Activated CD4-positive, CD25-positive, alpha-beta regulatory T cell treated with anti-CD3 and anti-CD28 coated beads, Interleukin-2, amount 50 U/mL, for 16 hours (primary cell): Measurements from ENCODE around the gene GPR78.

ENCODE experiments used
- DNase-seq: peaks from one replicate; pipeline ENCODE4 v3.0.0-alpha.2; 2020; ENCODE audit warnings: low read depth, low spot score

GPR78 gene

DNA sequence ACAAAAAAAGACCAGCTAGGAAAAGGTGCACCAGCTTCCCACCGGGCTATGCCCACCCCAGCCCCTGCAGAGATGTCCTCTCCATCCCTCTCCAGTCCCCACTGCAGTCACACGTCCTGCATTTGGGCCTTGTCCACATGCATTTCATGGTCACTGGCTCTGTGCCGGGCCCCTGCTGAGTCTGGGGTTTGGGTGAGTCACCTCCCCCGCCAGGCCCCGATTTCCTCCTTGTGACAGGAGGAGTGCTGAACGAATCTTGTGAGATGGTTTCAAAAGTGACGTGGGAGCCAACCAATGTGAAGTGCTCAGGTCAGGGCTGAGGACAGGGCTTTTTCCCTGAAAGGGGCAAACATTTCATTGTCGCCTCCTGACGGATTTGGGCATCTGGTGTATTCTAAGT lies 19.5 kb downstream of the GPR78 start:
- DNase-seq, result no peak

DNA sequence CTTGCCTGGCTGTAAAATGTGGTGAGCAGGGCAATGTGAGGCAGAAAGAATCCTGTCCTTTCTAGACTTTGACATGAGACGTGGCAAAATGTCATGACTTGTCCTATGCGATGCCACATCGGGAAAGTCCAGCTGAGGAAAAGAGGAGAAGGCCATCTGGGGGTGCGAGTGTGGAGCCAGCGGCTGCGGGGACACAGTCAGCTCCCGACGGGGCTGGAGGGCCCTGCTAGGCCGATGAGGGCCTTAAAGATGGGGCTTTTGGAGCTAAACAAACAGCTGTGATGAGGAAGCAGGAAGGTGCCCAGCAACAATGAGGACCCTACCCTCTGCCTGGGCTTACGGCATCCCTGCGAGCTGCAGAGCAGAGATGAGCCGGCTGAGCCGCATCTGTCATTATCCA lies 20.1 kb downstream of the GPR78 start:
- DNase-seq, result no peak

DNA sequence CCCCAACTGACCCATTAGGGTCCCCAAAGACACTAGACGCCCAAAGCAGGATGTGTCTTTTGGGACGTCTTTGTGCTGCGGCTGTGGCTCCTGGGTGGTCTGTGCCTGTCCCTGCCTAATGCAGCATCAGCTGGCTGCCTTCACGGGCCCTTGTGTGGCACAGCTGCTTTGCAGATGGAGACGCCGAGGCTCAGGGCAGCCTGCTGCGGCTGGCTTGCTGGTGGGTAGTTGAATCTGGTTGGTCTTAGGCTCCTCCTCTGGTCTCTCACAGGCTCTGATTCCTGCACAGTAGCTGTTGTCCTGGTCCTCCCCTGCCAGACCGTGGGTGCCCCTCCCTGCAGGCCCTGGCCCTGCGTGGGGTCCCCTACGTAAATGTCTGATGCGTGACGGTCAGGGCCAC lies 20.5 kb downstream of the GPR78 start:
- no peak for DNase-seq

DNA sequence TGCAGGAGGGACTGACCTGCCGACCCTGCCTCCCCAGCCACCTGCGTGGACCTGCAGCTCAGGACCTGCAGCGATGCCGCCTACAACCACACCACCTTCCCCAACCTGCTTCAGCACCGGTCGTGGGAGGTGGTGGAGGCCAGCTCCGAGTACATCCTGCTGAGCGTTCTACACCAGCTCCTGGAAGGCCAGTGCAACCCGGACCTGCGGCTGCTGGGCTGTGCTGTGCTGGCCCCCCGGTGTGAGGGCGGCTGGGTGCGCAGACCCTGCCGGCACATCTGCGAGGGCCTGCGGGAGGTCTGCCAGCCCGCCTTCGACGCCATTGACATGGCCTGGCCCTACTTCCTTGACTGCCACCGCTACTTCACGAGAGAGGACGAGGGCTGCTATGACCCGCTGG lies 20.9 kb downstream of the GPR78 start:
- no peak for DNase-seq

DNA sequence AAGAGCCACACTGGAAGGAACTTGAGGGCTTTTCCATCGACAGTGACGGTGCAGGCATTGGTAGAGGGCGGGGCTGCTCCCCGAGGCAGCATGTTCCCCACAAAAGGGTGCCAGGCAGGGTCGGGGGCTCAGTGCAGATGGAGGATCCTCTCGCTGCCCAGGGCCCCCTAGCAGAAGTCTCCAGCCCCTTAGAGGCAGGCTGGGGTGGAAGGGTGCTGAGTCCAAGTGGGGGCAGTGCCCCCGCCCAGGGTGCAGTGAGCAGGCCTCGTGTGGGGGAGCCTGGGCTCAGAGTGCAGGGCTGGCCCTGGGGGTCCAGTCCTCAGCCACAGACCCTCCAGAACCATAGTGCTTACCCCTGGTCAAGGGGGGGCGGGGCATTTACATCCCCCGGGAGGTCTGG lies 21.4 kb downstream of the GPR78 start:
- DNase-seq, result no peak

DNA sequence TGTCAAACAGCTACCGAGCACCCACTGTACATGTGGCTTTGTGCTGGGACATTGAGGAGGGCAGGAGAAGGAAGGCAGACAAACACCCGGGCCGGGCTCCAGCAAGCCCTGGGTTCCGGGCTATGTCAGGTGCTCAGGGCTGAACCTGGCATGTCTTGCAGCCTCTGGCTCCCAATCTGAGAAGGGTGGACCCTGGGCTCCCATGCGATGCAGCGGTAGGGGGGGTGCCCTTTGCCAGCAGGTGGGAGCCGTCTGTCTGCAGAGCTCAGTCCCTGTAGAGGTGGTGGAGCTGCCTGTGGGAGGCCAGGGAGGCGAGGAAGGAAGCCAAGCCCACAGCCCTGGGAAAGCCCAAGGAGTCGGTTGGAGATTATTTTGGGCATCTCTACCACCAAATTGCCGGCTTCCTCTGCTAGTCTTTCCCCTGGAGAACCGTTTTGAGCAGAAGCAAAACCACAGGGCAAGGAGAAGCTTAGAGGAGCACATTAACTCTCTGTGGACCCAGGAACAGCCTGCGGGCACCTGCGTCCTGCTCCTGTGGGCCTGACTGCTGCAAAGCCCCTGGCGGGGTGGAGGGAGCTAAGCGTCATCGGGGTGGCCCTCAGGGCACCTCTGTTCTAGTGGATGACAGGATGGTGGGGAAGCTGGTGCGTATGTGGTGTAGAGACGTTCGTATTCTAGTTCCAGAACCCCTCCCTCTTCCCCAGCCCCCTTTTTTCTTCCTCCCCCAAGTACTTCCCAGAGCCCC lies 22.7 kb downstream of the GPR78 start:
- DNase-seq, result no peak

DNA sequence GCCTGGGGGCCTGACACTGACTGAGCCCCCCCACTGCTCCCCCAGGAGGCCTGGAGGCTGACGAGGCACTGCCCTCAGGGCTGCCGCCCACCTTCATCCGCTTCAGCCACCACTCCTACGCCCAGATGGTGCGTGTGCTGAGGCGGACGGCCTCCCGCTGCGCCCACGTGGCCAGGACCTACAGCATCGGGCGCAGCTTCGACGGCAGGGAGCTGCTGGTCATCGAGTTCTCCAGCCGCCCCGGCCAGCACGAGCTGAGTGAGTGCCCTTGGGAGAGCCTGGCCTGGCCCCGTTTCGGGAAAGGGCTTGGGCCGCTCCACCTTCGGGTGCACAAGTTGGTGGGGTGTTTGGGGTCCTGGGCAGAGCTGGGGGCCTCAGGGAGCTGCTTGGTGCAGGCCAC lies 23.7 kb downstream of the GPR78 start:
- no peak for DNase-seq

DNA sequence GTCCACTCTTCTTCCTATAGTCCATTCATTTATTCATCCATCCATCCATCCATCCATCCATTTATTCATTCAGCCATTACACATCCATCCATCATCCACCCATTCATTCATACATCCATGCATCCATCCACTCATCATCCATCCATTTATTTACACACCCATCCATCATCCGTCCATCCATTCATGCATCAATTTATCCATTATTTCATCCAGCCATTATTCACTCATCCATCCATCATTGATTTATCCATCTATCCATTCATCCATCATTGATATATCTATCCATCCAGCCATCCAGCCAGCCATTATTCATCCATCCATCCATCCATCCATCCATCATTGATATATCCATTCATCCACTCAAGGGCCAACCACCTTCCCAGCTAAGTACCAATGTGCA lies 25.1 kb downstream of the GPR78 start:
- DNase-seq, result no peak

DNA sequence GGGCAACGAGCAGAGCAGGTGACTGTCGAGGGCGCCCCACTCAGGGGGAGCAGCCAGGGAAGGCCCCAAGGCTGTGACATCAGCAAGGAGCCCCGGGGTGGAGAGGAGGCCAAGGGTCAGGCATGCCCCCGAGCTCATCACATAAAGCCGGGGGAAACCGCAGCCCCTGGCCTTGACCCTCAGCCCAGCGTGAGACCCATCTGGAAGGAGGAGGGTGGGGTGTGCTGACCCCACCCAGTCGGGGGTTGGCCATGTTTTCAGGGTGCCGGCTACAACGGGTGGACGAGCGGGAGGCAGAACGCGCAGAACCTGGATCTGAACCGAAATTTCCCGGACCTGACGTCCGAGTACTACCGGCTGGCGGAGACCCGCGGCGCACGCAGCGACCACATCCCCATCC lies 26.3 kb downstream of the GPR78 start:
- no peak for DNase-seq

DNA sequence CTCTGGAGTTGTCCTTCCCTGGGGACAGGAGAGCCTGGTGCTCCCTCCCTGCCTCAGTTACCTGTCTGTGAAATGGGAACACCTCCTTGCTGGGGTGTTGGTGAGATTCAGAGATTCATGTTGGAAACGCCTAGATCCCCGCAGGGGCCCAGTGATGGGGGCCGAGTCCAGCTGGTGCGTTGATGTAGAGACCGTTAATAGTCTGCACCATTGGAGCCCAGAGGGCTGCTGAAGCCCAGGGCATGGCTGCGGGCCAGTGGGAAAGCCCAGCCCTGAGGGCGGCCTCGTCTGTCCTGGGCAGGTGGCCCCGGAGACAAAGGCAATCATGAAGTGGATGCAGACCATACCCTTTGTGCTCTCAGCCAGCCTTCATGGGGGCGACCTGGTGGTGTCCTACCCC lies 26.8 kb downstream of the GPR78 start:
- DNase-seq, result no peak

DNA sequence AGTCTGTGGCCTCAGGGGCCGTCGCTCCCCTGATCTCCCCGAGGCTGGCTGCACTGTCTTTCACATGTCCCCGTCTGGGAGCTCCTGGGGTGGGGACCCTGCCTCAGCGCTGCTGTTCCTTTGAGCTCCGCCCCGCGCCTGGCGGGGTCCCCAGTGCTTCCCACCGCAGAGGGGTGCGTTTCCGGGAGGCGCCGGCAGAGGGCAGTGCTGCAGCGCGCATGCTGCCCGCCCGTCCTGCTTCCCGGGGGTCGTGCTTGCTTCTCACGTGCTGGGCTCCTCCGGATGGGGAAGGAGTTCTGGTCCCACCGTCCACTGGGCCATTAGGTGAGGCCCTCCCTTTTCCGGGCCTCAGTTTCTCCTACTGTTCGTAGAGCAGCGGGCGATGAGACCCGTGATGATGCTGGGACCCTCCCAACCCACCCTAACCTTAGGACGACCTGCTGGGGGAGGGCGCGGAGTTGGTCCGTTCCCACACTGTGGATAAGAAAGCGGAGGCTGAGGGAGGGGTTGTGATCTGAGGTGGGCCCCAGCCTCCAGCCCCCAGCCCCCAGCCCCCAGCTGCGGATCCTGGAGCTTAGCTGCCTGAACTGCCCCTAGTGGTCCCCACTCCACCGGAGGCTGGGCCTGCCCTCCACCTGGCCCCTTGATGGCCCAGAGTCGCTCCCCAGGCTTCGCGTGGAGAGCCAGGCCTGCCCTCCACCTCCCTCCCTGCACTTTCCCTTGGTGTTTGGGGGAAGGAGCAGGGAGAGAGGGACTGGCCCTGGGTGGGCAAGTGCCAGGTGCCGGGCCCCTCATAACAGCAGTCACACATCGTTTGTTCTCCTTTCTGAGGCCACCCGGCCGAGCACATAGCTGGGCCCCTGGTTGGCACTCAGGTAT lies 27.6 kb downstream of the GPR78 start:
- DNase-seq, result no peak

DNA sequence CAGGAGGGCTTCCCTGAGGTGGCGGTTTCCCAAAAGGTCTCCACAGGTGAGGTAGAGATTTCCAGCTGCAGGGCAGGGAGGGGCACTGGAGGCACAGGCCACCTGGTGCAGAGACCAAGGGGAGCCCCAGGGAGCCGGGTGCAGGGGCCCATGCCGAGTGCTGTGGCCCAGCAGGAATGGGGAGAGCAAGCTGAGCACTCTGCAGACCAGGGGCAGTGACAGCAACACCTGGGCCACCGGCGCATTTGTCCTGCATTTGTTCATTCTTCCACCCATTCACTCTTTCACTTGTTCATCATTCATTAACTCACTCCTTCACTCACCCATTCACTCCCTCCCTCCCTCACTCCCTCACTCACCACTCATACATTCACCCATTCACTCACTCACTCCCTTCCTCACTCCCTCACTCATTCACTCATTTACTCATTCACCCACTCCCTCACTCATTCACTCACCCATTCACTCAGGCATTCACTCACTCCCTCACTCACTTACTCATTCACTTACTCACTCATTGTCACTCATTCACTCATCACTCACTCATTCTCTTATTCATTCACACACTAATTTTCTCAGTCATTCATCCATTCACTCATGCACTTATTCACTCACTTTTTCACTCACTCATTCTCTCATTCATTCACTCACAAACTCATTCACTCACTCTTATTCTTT lies 28.7 kb downstream of the GPR78 start:
- no peak for DNase-seq

DNA sequence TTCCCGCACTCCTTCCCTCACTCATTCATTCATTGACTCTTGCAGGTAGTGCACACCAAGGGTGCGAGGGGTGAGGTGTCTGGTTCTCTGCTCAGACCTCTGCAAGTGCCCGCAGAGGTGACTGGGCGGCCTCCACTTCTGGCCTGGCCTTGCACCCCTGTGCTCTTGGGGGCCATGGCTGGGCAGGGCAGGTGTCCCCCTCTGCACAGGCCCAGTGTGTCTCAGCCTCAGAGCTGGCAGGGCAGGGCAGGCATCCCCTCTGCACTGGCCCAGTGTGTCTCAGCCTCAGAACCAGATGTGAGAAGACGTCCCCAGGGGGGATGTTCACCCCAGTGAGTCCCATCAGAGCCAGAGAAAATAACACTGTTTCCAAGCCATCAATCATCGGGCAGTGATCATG lies 29.2 kb downstream of the GPR78 start:
- no peak for DNase-seq

DNA sequence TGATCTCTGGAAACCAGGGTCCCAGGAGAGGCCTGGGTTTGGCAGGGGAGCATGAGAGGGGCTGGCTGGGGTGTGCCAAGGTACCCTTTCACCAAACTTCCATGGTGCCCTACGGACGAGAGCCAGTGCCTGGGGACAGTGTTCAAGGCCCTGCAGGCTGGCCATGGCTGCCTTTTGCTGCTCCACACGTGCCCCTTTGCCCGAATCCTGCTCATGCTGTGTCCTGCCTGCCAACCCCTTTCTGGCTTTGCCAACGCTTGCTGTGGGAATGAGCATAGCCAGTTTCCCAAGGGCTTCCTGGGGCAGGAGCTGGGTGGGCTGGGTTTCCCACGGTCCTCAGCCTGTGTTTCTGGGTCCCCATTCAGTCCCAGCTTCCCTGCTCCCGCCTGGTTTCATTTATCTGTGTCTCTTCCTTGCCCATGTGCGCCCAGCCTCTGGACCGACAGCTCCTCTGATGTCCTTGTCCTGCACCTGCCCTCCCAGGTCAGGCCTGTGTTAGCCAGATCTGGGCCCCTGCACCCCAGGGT lies 29.7 kb downstream of the GPR78 start:
- DNase-seq, result no peak

DNA sequence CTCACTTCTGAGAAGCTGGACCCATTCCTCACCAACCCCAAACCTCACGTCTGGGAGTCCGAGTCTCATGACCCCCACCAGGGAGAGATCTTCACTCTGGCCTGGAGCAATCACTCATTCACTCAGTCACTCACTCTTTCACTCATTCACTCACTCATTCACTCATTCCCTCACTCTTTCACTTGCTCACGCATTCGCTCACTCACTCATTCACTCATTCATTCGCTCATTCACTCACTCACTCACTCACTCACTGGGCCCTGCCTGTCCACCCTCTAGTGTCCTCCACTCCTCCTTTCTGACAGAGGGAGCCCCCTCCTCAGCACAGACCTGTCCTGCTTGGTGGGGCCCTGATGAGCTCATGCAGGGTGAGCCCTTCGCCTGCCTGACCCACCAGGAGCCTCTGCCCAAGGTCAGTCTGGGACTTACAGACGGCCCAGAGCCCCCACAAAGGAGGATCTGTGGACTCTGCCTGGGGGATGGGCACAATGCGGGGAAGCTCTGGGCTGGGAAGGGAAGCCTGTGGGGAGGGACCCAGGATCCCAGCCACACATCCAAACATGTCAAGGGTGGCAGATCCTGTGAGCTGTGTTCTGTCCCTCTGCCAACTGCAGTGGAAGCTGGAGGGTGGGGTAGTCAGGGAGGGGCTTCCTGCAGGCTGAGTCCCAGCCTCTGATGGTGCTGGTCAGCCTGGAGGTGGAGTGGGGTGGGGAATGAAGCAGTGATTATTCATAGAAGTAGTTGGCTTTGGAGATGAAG lies 30.8 kb downstream of the GPR78 start:
- DNase-seq, result no peak

DNA sequence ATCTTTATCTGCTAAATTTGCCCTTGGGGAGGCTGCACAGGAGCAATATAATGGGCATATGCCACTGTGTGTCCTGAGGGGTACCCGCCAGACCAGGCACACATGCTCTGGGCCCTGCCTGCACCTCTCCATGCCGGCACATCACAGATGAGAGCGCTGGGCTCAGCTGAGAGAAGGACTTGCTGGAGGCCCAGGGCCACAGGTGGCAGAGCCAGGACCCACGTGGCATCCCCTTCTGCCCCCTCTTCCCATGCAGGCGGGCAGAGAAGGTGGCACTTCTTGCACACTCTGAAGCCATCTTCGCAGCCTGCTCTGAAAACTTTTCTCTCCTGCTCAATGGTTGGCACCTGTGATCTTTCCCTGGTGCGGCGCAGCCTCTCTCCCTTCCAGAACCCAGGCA lies 32.5 kb downstream of the GPR78 start:
- no peak for DNase-seq

DNA sequence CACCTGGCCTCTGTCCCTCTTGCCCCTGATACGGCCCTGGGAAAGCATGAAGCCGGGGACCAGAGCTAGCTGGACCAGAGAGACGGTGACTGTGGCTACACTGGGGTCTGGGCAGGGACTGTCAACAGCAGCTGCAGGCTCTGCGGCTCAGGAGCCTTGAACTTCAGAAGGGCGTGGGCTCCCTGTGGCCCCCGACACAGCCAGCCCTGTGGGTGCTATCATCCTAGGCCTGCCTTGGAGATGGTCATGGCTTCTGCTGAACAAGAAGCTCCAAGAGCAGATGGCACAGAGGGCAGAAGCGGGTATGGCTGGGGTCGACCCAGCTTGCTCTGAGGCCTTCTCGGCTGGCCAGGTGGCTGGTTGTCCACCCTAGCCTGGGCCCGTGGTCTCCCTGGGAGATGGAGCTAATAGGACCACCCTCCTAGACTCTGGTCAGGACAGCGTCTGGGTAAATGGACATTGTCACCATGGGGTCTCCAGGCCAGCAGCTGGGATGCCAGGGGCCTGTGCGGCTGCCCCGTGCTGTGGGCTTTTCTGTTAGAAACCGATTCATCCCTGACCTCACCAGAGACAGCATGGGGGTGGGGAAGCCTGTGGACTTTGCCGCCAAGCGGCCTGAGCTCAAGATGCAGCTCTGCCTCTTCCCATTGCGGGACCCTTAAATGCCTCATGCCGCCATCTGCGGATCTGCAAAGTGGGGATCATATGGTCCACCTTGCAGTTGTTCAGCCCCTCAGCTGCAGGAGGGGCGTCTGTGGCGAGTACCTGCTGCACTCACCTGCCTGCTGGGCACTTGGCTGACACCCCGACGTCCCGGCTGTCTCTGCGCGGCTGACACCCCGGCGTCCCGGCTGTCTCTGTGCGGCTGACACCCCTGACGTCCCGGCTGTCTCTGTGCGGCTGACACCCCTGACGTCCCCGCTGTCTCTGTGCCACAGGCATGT lies 33.5 kb downstream of the GPR78 start:
- no peak for DNase-seq

DNA sequence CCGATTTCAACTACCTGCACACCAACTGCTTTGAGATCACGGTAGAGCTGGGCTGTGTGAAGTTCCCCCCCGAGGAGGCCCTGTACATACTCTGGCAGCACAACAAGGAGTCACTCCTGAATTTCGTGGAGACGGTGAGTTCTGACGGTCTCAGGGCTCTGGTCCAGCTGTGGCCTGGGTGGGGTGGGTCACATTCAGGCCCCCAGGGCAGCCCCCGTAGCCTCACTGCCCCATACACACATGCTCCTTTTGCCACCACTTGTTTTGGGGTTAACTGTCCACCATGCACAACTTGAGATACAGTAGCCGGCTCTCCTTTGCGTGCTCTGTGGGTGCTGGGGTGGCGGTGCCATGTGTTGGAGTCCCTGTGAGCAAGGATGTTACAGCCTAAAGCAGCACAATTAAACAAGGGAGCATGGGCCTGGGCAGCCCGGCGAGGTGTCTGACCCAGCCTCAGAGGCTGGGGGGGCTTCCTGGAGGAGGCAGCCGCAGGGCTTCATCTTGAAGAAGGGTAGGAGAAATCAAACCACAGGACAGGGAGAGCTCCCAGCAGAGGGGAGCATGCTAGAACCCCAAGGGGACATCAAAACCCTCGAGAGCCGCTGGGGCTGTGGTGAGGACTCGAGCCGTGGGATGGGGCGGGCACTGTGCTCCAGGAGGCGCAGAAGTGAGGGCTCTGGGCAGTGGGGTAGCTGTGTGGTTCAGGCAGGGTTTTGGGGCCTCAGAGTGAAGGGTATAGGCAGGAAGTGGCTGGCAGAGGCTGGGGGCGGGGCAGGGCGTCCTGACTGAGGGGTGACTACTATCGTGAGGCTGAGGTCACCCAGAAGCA lies 34.4 kb downstream of the GPR78 start:
- DNase-seq, result no peak

DNA sequence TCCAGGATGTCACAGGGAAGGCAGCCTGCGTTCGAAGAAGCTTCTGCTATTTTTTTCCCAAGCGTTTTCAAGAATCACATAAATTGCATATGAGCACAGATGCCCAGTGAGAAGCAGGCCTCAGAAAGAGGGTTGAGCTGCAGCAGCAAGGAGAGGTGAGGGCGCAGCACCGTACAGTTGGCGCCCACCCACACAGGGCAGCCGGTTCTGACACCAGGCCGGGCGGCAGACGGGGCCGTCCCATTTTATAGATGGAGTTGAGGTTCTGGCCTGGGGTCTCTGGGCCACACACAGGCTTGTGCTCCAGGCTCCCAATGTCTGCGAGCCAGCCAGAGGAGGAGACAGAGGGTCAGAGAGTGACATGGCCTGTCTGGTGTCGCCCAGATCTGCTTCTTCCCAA lies 35.2 kb downstream of the GPR78 start:
- DNase-seq, result no peak
